Measurements from ENCODE around the gene ERBB3.
"Not testable (repeated sequence)": the region's sequence is repeated elsewhere in the genome, so short reads cannot be mapped to it uniquely, and the experiment has no call there.

Gene ERBB3

GRCh38 chr12:56110571-56110970 is 30.6 kb downstream of the ERBB3 start:
- DNase-seq (ENCODE audit: low read depth in 2 of 2) = no peak

- no peak for DNase-seq (ENCODE audit: low read depth in 2 of 2)
Measured at GRCh38 chr12:56114084-56114483, 34.1 kb downstream of the ERBB3 start.

- no peak for DNase-seq (ENCODE audit: low read depth in 2 of 2)
Measured at GRCh38 chr12:56115329-56115728, 35.4 kb downstream of the ERBB3 start.

- peak; percentile 87 for DNase-seq (ENCODE audit: low read depth in 2 of 2)
Measured at GRCh38 chr12:56116267-56117081, 36.5 kb downstream of the ERBB3 start, which contains the start of gene RPL41. RPL41 (plus strand) TSS chr12:56116633.

GRCh38 chr12:56117082-56117706 is 37.2 kb downstream of the ERBB3 start:
- DNase-seq (ENCODE audit: low read depth in 2 of 2) = not testable (repeated sequence)

- DNase-seq (ENCODE audit: low read depth in 2 of 2) = peak; percentile 98
Measured at GRCh38 chr12:56117778-56118687, 38.1 kb downstream of the ERBB3 start, which contains the start of gene ZC3H10. ZC3H10 (plus strand) TSS chr12:56118266; CDS start chr12:56120563, 2,297 bp downstream.

GRCh38 chr12:56118688-56119357 is 38.9 kb downstream of the ERBB3 start:
- DNase-seq (ENCODE audit: low read depth in 2 of 2) = no peak

- DNase-seq (ENCODE audit: low read depth in 2 of 2) = peak in 1 of 2 donors; percentile 44
Measured at GRCh38 chr12:56119361-56119796, 39.4 kb downstream of the ERBB3 start.

GRCh38 chr12:56120158-56120846 is 40.3 kb downstream of the ERBB3 start:
- DNase-seq (ENCODE audit: low read depth in 2 of 2) = no peak

- no peak for DNase-seq (ENCODE audit: low read depth in 2 of 2)
Measured at GRCh38 chr12:56121204-56121870, 41.4 kb downstream of the ERBB3 start.

- no peak for DNase-seq (ENCODE audit: low read depth in 2 of 2)
Measured at GRCh38 chr12:56122637-56123036, 42.7 kb downstream of the ERBB3 start.

GRCh38 chr12:56124133-56124532 is 44.2 kb downstream of the ERBB3 start:
- DNase-seq (ENCODE audit: low read depth in 2 of 2) = no peak

GRCh38 chr12:56126732-56127239 is 46.8 kb downstream of the ERBB3 start:
- DNase-seq (ENCODE audit: low read depth in 2 of 2) = no peak

- DNase-seq (ENCODE audit: low read depth in 2 of 2) = no peak
Measured at GRCh38 chr12:56127485-56127887, 47.5 kb downstream of the ERBB3 start.

GRCh38 chr12:56127888-56128669 is 48.1 kb downstream of the ERBB3 start, which contains the start of gene ESYT1:
ESYT1 (plus strand) TSS chr12:56128267; CDS start chr12:56128320, 53 bp downstream.
- DNase-seq (ENCODE audit: low read depth in 2 of 2) = peak; percentile 95 to 97

- DNase-seq (ENCODE audit: low read depth in 2 of 2) = no peak
Measured at GRCh38 chr12:56128670-56129205, 48.8 kb downstream of the ERBB3 start.

- peak; percentile 74 to 81 for DNase-seq (ENCODE audit: low read depth in 2 of 2)
Measured at GRCh38 chr12:56129206-56129941, 49.4 kb downstream of the ERBB3 start.

GRCh38 chr12:56129942-56130495 is 50.1 kb downstream of the ERBB3 start:
- no peak for DNase-seq (ENCODE audit: low read depth in 2 of 2)

Data from stimulated activated CD8-positive, alpha-beta memory T cell treated with anti-CD3 and anti-CD28 coated beads, Interleukin-15, amount 100 ng/mL, for 48 hours (primary cell).